Measurements from ENCODE around the gene AIG1. TPM values are rescaled to one million over a fixed set of nuclear protein-coding genes. Genes with fewer than 3 reads are reported as not detected.
"Not testable (repeated sequence)": the region's sequence is repeated elsewhere in the genome, so short reads cannot be mapped to it uniquely, and the experiment has no call there.

The AIG1 gene
- total RNA-seq, 2 experiments from 2014 or later = 11.7 to 12.1 TPM

DNA sequence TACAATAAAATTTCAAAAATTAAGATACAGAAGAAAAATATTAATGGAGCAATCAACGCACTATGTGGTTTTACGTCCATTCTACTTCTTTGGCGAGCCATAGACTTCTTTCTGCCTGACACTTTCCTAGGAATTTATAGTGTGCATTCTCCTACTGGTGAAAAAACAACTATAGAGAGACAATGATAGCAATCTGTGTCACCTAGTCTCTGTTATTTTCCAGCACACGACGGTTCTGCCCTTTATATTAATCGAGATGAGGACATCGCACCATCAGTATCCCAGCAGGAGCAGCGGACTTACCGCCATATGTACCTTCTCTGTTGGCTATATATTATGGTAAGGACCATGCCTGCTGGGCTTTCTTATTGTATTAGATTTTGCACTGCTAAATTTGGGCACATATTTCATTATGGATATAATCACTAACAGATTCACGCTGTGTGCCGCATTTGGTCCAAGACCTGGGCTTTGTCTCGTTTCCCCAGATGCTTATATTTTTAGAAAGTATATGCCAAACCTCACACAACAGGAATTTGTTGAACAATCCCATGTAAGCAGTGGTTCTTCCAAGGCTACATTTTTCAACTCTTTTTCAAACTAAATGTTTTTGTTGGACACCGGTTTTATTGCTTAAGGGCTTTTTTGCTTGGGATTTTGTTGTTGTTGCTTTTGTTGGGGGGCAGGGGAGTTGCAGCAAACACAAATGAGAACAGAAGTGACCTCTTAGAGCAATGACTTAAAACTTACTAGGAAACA lies 223.4 kb downstream of the AIG1 start:
- Mint-ChIP-seq H3K36me3 (ENCODE audit: low read depth) (peaks cover 2% of the 10 kb centered on the region), H3K27me3 (no peaks in the 10 kb centered on the region), H3K4me3 (no peak overlapping the region), H3K4me1 (no peaks in the 10 kb centered on the region), H3K27ac (no peak overlapping the region), H3K9me3 (no peaks in the 10 kb centered on the region)
- DNase-seq = no peak
- ChIA-PET POLR2A (no interaction called here), CTCF (no interaction called here)

DNA sequence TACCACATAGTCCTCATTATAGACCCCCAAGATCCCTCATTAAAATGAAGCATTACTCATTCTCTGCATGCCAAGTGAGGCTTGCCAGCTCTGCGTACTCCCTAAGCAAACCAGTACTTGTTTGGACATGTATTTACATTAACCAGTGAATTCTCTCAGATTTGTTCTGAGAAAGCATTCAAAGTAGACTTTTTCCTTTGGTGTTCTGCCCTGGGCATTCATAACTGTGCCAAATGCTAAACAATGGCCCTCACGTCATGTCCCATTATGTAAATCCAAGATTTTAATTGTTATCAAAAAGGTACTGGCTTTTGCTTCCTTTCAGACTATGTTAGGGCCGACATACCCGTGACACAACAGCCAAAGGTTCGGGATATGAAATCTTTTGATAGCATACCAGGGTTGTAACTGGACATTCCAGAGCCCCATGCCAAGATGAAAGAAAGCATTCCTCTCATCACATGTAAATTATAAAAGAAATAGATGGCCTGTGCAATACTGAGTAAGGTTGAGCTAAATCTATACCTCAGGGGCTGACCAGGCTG lies 225.6 kb downstream of the AIG1 start:
- H3K9me3 Mint-ChIP-seq = no peaks in the 10 kb centered on the region
- no peak overlapping the region for H3K27ac Mint-ChIP-seq
- no peak for DNase-seq
- H3K4me3 Mint-ChIP-seq = no peak overlapping the region
- CTCF ChIA-PET = no interaction called here
- H3K4me1 Mint-ChIP-seq = no peaks in the 10 kb centered on the region
- peaks cover 2% of the 10 kb centered on the region for H3K36me3 Mint-ChIP-seq (ENCODE audit: low read depth)
- H3K27me3 Mint-ChIP-seq = no peaks in the 10 kb centered on the region
- POLR2A ChIA-PET = interaction anchor here (0.7 kb wide), 1 partner anchor 8 kb away, joined by 4 read pairs; no protein-coding TSS in a partner anchor

DNA sequence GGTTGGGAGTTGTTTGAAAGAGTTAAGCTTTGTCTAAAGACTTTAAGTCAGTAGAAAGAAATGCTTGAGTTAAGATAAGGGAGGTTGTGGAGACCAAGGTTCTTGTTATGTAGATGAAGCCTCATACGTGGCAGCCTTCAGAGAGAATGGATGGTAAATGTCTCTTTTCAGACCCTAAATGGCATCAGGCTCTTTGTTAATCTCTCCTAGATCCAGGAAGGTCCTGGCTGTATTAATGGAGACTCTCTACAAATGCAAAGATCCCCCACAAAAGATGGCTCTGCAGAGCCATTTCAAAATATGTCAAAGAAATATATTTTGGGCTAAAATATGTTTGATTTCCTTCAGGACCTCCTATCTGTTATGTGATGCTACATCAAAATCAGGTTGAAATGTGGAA lies 228.2 kb downstream of the AIG1 start:
- peaks cover 2% of the 10 kb centered on the region for H3K36me3 Mint-ChIP-seq (ENCODE audit: low read depth)
- DNase-seq = no peak
- POLR2A ChIA-PET = no interaction called here
- no peak overlapping the region for H3K27ac Mint-ChIP-seq
- CTCF ChIA-PET = no interaction called here
- H3K27me3 Mint-ChIP-seq = no peaks in the 10 kb centered on the region
- no peaks in the 10 kb centered on the region for H3K9me3 Mint-ChIP-seq
- no peaks in the 10 kb centered on the region for H3K4me1 Mint-ChIP-seq
- H3K4me3 Mint-ChIP-seq = no peak overlapping the region

DNA sequence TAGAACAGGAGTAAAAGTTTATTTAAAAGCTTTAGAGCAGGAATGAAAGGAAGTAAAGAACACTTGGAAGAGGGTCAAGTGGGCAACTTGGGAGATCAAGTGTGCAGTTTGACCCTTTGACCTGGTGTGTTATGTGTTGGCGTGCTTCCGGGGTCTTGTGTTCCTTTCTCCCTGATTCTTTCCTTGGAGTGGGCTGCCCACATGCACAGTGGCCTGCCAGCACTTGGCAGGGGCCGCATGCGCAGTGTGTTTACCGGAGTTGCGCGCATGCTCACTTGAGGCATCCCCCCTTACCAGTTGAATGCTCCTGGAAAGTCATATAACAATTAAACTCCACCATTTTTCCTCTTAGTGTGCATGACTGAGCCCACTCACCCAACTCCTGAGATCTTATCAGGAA lies 229.5 kb downstream of the AIG1 start:
- Mint-ChIP-seq H3K27ac (no peak overlapping the region), H3K27me3 (no peaks in the 10 kb centered on the region), H3K4me1 (no peaks in the 10 kb centered on the region), H3K36me3 (ENCODE audit: low read depth) (peaks cover 2% of the 10 kb centered on the region), H3K4me3 (no peak overlapping the region), H3K9me3 (no peaks in the 10 kb centered on the region)
- no peak for DNase-seq
- CTCF ChIA-PET = interaction anchor here (1.3 kb wide), 1 partner anchor 15 kb away, joined by 3 read pairs; no protein-coding TSS in a partner anchor
- POLR2A ChIA-PET = no interaction called here

DNA sequence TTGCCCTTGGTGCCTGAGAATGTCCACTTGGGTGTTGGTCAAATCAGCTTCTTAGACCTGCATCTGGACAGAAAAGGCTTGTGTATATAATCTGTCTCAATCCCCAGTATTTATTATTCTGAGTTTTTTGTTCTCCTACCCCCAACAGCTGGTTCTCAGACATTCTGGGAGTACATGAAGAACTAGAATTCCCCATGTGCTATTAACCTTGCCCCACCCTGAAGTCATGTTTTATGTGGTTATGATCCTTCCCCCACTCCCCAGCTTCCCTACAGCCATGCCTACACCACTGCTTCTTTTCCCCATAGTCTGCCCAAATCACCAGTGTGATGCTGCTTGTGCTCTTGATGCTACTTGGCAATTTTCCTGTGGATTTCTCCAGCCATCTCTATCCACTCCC lies 232.8 kb downstream of the AIG1 start:
- no peaks in the 10 kb centered on the region for H3K36me3 Mint-ChIP-seq (ENCODE audit: low read depth)
- no peak for DNase-seq
- H3K9me3 Mint-ChIP-seq = peaks cover 3% of the 10 kb centered on the region
- ChIA-PET POLR2A (no interaction called here), CTCF (no interaction called here)
- H3K27ac Mint-ChIP-seq = no peak overlapping the region
- H3K4me1 Mint-ChIP-seq = no peaks in the 10 kb centered on the region
- no peak overlapping the region for H3K4me3 Mint-ChIP-seq
- no peaks in the 10 kb centered on the region for H3K27me3 Mint-ChIP-seq

DNA sequence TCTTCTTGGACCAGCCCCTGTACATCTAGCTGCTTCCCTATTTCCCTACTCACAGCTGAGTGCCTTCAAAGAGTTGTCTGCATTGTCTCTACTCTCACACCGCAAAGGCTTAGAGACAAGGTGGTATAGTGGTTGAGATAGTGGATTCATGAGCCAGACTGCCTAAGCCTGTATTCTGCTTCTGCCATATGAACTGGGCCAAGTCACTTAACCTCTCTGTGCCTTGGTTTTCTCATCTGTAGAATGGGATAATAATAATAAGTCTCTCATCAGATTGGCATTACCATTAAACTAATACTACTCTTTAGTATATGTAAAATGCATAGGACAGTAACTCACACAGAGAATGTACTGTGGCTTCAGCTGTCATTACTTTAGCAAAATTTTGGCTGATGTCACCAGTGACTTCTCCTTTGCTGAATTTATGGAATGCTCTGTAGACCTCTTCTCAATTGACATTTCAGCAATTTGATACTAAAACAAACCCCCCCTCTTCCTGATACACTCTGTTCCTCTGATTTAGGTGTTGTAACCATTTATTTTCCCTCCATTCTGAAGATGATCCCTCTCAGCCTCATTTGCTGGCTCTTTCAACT lies 233.7 kb downstream of the AIG1 start:
- ChIA-PET CTCF (no interaction called here), POLR2A (no interaction called here)
- Mint-ChIP-seq H3K9me3 (peaks cover 3% of the 10 kb centered on the region), H3K4me3 (no peak overlapping the region), H3K36me3 (ENCODE audit: low read depth) (no peaks in the 10 kb centered on the region), H3K27ac (no peak overlapping the region), H3K27me3 (no peaks in the 10 kb centered on the region), H3K4me1 (peaks cover 2% of the 10 kb centered on the region)
- DNase-seq = no peak

DNA sequence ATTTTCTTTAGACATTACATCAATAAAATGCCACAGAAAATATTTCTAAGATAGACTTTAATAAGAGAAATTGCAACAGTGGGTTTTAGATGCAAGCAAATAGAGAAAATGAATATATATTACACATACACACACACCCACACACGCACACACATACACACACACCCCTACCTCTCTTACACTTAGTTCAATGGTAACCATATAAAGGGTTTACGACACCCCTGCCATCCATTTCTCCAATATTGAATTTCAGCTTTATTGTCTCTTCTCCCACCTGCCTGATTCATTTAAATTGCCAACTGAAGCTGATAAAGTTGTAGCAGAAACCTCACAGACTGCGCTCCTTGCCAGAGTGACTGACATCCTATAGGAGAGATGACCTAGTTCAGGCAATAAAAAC lies 235.2 kb downstream of the AIG1 start:
- no peaks in the 10 kb centered on the region for H3K27me3 Mint-ChIP-seq
- DNase-seq = no peak
- no peaks in the 10 kb centered on the region for H3K36me3 Mint-ChIP-seq (ENCODE audit: low read depth)
- H3K4me1 Mint-ChIP-seq = peaks cover 6% of the 10 kb centered on the region
- no peak overlapping the region for H3K4me3 Mint-ChIP-seq
- ChIA-PET POLR2A (no interaction called here), CTCF (interaction anchor here (0.6 kb wide), 1 partner anchor 18 kb away, joined by 4 read pairs; no protein-coding TSS in a partner anchor)
- peaks cover 3% of the 10 kb centered on the region for H3K9me3 Mint-ChIP-seq
- H3K27ac Mint-ChIP-seq = no peak overlapping the region

DNA sequence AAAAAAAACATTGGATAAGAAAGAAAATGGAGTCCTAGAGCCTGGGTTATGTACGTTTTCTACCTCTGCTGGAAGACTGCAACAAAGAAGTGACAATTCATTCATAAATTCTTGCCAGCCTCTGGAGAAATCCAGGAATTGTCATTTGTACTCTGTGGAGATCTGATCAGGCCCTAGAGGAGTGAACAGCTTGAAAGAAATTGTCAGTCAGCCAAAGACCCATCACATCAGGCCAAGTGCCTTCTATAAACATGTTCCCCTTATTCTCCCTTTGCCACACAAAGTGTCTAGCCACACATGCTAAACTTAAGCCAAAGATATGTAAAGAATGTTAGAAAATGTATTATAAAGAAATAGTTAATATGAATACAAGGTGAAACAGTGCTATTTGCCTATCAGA lies 237.4 kb downstream of the AIG1 start:
- no peak for DNase-seq
- Mint-ChIP-seq H3K36me3 (ENCODE audit: low read depth) (no peaks in the 10 kb centered on the region), H3K4me3 (no peak overlapping the region), H3K27ac (no peak overlapping the region), H3K27me3 (no peaks in the 10 kb centered on the region), H3K4me1 (peaks cover 6% of the 10 kb centered on the region), H3K9me3 (peaks cover 7% of the 10 kb centered on the region)
- CTCF ChIA-PET = no interaction called here
- POLR2A ChIA-PET = no interaction called here

DNA sequence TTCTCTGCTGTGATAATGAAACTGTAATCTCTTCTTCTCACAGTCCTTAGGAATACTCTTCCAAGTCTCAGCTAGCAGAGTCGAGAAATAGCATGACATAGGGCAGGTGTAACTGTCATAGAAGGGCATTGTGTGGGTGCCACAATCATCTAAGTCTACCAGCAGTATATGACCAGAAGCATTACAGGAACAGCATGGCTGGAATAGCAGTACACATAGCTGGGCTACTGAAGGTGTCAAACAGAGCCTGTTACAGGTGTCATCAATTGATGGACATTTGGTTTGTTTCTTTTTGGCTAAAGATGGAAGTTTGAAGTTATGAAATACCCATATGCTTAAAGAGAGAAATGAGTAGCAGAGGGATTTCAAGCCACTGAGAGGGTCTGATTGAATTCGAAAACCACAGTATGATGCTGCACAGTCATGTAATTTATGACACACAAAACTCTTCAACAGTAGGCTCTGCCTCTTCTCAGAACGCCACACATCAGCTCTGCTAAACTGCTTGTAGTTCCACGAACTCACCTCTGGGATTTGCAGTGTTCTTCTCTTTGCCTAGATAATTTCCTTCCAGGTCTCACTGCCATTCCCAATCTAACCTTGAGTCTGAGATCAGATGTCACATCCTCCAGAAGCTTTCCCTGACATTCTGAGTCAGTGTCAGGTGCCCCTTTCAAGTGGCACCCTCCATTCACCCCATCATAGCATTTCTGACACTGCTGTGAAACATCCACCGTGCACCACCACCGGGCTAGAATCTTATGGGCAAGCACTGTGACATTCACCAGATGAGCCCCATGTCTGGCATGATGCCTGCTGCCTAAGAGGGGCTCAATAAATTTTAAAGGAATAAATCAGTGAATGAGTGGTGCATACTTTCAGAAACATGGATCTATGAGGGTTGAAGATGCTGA lies 238.8 kb downstream of the AIG1 start:
- CTCF ChIA-PET = no interaction called here
- H3K9me3 Mint-ChIP-seq = peaks cover 7% of the 10 kb centered on the region

DNA sequence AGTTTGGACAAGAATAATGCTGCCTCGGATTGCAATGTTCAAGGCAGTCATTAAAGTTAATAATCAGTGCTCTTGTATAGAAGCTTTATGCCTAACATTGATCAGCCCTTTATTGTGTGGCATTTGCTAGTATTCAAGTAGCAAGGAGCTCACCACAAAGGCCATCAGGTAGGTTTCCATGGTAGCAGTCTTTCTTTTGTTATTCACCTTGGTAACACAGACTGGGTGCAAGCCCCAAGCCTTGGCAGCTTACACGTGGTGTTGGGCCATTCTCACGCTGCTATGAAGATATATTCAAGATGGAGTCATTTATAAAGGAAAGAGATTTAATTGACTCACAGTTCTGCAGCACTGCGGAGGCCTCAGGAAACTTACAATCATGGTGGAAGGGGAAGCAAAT lies 240.5 kb downstream of the AIG1 start:
- Mint-ChIP-seq H3K36me3 (ENCODE audit: low read depth) (no peaks in the 10 kb centered on the region), H3K27ac (no peak overlapping the region), H3K9me3 (peaks cover 7% of the 10 kb centered on the region), H3K4me3 (no peak overlapping the region), H3K4me1 (peaks cover 6% of the 10 kb centered on the region), H3K27me3 (no peaks in the 10 kb centered on the region)
- POLR2A ChIA-PET = no interaction called here
- CTCF ChIA-PET = no interaction called here
- DNase-seq = no peak

More for the DNA sequence above, 238.8 kb downstream of the AIG1 start:
- Mint-ChIP-seq H3K4me3 (no peak overlapping the region), H3K4me1 (peaks cover 6% of the 10 kb centered on the region), H3K36me3 (ENCODE audit: low read depth) (no peaks in the 10 kb centered on the region), H3K27ac (no peak overlapping the region), H3K27me3 (no peaks in the 10 kb centered on the region)
- POLR2A ChIA-PET = no interaction called here
- no peak for DNase-seq

DNA sequence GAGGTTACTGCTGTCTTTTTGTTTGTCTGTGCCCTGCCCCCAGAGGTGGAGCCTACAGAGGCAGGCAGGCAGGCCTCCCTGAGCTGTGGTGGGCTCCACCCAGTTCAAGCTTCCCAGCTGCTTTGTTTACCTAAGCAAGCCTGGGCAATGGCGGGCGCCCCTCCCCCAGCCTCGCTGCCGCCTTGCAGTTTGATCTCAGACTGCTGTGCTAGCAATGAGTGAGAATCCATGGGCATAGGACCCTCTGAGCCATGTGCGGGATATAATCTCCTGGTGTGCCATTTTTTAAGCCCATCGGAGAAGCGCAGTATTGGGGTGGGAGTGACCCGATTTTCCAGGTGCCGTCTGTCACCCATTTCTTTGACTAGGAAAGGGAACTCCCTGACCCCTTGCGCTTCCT lies 247.1 kb downstream of the AIG1 start:
- H3K36me3 Mint-ChIP-seq (ENCODE audit: low read depth); H3K4me1 Mint-ChIP-seq; H3K9me3 Mint-ChIP-seq; CTCF ChIA-PET; POLR2A ChIA-PET; DNase-seq; H3K27me3 Mint-ChIP-seq; H3K27ac Mint-ChIP-seq; H3K4me3 Mint-ChIP-seq: not testable (repeated sequence)

DNA sequence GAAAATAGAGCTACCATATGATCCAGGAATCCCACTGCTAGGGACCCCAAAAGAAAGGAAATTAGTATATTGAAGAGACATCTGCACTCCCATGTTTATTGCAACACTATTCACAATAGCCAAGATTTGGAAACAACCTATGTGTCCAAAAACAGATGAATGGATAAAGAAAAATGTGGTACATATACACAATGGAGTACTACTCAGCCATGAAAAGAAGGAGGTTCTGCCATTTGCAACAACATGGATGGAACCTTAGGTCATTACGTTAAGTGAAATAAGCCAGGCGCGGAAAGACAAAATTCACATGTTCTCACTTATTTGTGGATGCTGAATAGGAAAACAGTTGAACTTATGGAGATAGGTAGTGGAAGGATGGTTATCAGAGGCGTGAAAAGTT lies 252.5 kb downstream of the AIG1 start:
- H3K36me3 Mint-ChIP-seq (ENCODE audit: low read depth) = no peaks in the 10 kb centered on the region
- H3K27ac Mint-ChIP-seq = no peak overlapping the region
- DNase-seq = no peak
- H3K27me3 Mint-ChIP-seq = peaks cover 2% of the 10 kb centered on the region
- ChIA-PET POLR2A (no interaction called here), CTCF (no interaction called here)
- no peaks in the 10 kb centered on the region for H3K4me1 Mint-ChIP-seq
- peaks cover 12% of the 10 kb centered on the region for H3K9me3 Mint-ChIP-seq
- H3K4me3 Mint-ChIP-seq = no peak overlapping the region

DNA sequence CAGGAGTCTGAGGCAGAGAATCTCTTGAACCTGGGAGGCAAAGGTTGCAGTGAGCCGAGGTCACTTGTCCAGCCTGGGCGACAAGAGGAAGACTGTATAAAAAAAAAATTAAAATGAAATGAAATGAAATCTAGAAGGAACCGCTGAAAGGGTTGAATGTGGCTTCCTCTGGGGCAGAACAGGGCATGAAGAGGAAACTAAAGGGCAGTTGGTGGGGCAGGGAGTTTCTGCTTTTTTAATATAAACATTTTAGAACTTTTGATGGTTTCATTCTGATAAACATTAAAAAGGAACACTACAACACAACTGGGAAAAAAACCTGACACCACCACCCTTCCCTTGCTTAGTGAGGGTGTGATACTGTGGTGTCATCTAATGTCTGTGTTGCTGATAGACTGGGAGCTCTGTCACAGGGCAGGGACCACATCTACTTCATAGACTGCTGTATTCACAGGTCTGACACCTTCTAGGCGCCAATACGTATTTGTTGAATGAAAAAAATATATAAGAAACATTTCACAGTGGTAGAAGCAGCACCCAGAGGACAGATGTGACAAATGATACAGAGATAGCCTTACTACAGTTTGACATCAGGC lies 260.9 kb downstream of the AIG1 start:
- Mint-ChIP-seq H3K9me3 (peaks cover 5% of the 10 kb centered on the region), H3K27ac (no peak overlapping the region), H3K4me1 (no peaks in the 10 kb centered on the region), H3K4me3 (no peak overlapping the region), H3K36me3 (ENCODE audit: low read depth) (no peaks in the 10 kb centered on the region), H3K27me3 (no peaks in the 10 kb centered on the region)
- CTCF ChIA-PET = no interaction called here
- DNase-seq = no peak
- POLR2A ChIA-PET = no interaction called here
